Heart left ventricle (tissue), 13 donors: Measurements from ENCODE around the gene DNAH3.

ENCODE experiments used
- POLR2A ChIP-seq, 2 donors: fragments of 450-650 bp; IDR thresholded peaks; one replicate each; pipeline ENCODE4 v1.6.1; 2017; ENCODE audit warnings: antibody characterized with exemption in 2 of 2, mild to moderate bottlenecking in 2 of 2, moderate library complexity in 2 of 2
- TF ChIP-seq, protein P1 (sequence below), 12 donors: fragments of 200-600 bp; sonication (generic) in 4 of 12; IDR thresholded peaks; one replicate each; pipeline versions ENCODE4 v1.5.0 to v1.8.0; 2018 to 2022; ENCODE audit warnings: antibody characterized with exemption in 12 of 12, mild to moderate bottlenecking in 5 of 12
- donor health status: ischemic (EF 13 %, LVEDD 7.1; RV severe dilation, severe dysfunction).
- donor health status: DM: no; HTN: yes; CAD: no.
- donor health status: DM: no; HTN: no; CAD: no.
- donor health status: ischemic (EF 25% LVEDD 6.9; RV normal size, moderate dysfunction).
- donor health status: ischemic (EF 25% LVEDD 5.7; RV mildly dilated, moderate dysfunction).
- donor health status: ischemic (EF 35%, LVEDD 5.7; RV mildly dilated, moderate dysfunction).
- donor health status: nonischemic (EF 11% LVEDD 7.7; RV severe dilation, severe dysfunction).
- donor health status: DM: yes; HTN: yes; CAD: no.
- donor health status: PGD.
- donor health status: ischemic (EF 29% LVEDD 5.4; RV normal size, mild dysfunction).
- donor health status: nonischemic (EF 23%, LVEDD 6.1; RV moderate dilation, normal function).

DNA sequence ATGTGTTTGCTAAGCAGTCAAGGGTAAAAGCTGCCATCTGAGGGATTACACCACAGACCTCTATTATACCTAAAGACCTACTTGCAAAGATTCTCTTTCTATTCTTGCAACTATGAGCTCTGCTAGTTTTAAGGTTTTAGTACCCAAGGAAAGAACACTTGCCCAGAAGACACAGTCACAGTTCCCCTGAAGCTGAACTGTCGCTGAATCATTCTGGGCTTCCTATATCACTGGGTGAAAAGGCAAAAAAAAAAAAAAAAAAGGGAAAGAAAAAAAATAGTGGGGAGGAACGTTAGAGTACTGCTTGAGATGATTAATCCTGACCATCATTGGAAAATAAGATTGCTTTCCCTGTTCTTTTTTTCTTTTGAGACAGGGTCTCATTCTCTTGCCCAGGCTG, 212.2 kb downstream of the DNAH3 start:
- no peak for TF ChIP-seq POLR2A (IDR thresholded peaks at IDR 0.05)
- TF ChIP-seq, protein P1, sequence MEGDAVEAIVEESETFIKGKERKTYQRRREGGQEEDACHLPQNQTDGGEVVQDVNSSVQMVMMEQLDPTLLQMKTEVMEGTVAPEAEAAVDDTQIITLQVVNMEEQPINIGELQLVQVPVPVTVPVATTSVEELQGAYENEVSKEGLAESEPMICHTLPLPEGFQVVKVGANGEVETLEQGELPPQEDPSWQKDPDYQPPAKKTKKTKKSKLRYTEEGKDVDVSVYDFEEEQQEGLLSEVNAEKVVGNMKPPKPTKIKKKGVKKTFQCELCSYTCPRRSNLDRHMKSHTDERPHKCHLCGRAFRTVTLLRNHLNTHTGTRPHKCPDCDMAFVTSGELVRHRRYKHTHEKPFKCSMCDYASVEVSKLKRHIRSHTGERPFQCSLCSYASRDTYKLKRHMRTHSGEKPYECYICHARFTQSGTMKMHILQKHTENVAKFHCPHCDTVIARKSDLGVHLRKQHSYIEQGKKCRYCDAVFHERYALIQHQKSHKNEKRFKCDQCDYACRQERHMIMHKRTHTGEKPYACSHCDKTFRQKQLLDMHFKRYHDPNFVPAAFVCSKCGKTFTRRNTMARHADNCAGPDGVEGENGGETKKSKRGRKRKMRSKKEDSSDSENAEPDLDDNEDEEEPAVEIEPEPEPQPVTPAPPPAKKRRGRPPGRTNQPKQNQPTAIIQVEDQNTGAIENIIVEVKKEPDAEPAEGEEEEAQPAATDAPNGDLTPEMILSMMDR (IDR thresholded peaks at IDR 0.05) = no peak
